Endothelial cell (in vitro differentiated cells): Measurements from ENCODE around the gene SUSD5. TPM values are rescaled to one million over a fixed set of nuclear protein-coding genes. Genes with fewer than 3 reads are reported as not detected.

Source experiments
- DNase-seq: peaks from one replicate; pipeline ENCODE4 v3.0.0; 2021; ENCODE audit warnings: low spot score
- H3K27ac Mint-ChIP-seq: one replicate; pipeline ENCODE4 v1.8.0; 2021; ENCODE audit warnings: mixed read lengths, inconsistent platforms; ENCODE audit not compliant: unreplicated experiment
- H3K27me3 Mint-ChIP-seq: one replicate; pipeline ENCODE4 v1.8.0; 2021; ENCODE audit warnings: mild to moderate bottlenecking, moderate library complexity, mixed read lengths, inconsistent platforms; ENCODE audit not compliant: unreplicated experiment
- H3K36me3 Mint-ChIP-seq: one replicate; pipeline ENCODE4 v1.8.0; 2021; ENCODE audit warnings: mild to moderate bottlenecking, low read depth, mixed read lengths, inconsistent platforms; ENCODE audit not compliant: unreplicated experiment
- H3K4me1 Mint-ChIP-seq: one replicate; pipeline ENCODE4 v1.8.0; 2021; ENCODE audit warnings: mild to moderate bottlenecking, mixed read lengths, inconsistent platforms; ENCODE audit not compliant: unreplicated experiment
- H3K4me3 Mint-ChIP-seq: one replicate; pipeline ENCODE4 v1.8.0; 2021; ENCODE audit warnings: mild to moderate bottlenecking, mixed read lengths, inconsistent platforms; ENCODE audit not compliant: unreplicated experiment
- H3K9me3 Mint-ChIP-seq: one replicate; pipeline ENCODE4 v1.8.0; 2021; ENCODE audit warnings: mixed read lengths, inconsistent platforms; ENCODE audit not compliant: unreplicated experiment
- total RNA-seq: library from RNA; stranded (reverse); fragmentation: NEBNext Ultra II Directional; extraction: Animal tissue kit (Norgen Biotek cat#: 25700); gene quantifications from one replicate; pipeline ENCODE4 v1.2.1, GENCODE V29; 2021; ENCODE audit not compliant: unreplicated experiment
- TF ChIP-seq, protein P1 (sequence below): fragments of 200-600 bp; sonication (generic); IDR thresholded peaks from one replicate; pipeline ENCODE4 v1.5.0; 2021; ENCODE audit warnings: antibody characterized with exemption; ENCODE audit not compliant: unreplicated experiment

SUSD5 gene
- total RNA-seq, 1 donor from 2014 or later, result 3.9 TPM

DNA sequence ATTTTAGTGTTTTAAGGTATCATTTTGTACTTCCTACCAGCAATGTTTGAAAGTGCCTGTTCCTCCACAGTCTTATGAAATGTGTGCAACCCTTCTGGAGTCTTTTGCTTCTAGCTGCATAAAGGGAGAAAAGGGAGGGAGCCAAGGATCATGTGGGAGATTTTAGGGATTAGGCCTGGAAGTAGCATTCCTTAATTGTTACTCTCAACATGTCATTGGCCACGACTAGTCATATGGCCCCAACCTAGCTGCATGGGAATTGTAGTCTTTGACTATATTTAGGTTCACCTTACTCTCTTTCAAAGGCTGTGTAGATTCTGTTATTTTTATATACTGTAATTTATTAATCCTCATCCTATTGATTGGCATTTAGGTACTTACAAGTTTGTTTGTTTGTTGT, 89.9 kb downstream of the SUSD5 start:
- no peaks in the 10 kb centered on the region for H3K9me3 Mint-ChIP-seq
- TF ChIP-seq, protein P1, sequence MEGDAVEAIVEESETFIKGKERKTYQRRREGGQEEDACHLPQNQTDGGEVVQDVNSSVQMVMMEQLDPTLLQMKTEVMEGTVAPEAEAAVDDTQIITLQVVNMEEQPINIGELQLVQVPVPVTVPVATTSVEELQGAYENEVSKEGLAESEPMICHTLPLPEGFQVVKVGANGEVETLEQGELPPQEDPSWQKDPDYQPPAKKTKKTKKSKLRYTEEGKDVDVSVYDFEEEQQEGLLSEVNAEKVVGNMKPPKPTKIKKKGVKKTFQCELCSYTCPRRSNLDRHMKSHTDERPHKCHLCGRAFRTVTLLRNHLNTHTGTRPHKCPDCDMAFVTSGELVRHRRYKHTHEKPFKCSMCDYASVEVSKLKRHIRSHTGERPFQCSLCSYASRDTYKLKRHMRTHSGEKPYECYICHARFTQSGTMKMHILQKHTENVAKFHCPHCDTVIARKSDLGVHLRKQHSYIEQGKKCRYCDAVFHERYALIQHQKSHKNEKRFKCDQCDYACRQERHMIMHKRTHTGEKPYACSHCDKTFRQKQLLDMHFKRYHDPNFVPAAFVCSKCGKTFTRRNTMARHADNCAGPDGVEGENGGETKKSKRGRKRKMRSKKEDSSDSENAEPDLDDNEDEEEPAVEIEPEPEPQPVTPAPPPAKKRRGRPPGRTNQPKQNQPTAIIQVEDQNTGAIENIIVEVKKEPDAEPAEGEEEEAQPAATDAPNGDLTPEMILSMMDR, result no peak
- no peak overlapping the region for H3K27ac Mint-ChIP-seq
- DNase-seq, result no peak
- H3K4me3 Mint-ChIP-seq, result no peak overlapping the region
- H3K27me3 Mint-ChIP-seq, result no peaks in the 10 kb centered on the region
- H3K36me3 Mint-ChIP-seq, result peaks cover 4% of the 10 kb centered on the region
- no peaks in the 10 kb centered on the region for H3K4me1 Mint-ChIP-seq

DNA sequence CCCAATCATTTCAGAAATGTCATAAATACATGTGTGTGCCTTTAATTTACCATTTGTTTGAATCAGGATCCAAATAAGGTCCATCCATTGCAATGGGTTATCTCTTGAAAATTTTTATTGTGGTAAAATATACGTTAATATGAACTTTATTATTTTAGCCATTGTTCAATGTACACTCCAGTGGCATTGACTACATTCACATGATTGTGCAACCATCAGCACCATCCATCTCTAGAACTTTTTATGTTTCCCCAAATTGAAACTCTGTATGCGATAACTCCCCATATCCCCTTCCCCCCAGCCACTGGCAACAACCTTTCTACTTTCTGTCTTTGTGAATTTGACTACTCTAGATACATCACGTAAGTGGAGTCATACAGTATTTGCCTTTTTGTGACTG, 92.8 kb downstream of the SUSD5 start:
- TF ChIP-seq, protein P1, result no peak
- DNase-seq, result no peak
- Mint-ChIP-seq H3K27me3 (no peaks in the 10 kb centered on the region), H3K4me1 (no peaks in the 10 kb centered on the region), H3K27ac (no peak overlapping the region), H3K4me3 (no peak overlapping the region), H3K9me3 (no peaks in the 10 kb centered on the region), H3K36me3 (peaks cover 18% of the 10 kb centered on the region)

DNA sequence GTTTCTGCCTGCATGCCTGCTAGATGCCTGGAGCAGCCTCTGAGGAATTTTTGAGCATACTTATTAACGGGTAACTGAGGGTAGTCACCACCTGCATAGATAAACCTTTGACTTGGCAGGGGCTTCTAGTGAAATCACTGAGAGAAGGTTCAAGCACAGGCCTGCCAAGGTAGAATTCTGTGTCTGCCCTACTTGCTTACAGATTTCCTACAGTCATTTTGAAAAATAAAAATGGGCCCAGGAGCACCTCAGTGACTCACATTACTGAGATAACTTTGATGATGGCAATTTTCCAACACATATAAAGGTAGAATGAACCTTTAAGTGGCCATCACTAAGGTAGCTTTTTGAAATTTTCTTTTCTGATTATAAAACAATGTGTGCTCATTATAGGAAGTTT, 94.0 kb downstream of the SUSD5 start:
- peaks cover 19% of the 10 kb centered on the region for H3K36me3 Mint-ChIP-seq
- H3K4me3 Mint-ChIP-seq, result no peak overlapping the region
- no peak for DNase-seq

DNA sequence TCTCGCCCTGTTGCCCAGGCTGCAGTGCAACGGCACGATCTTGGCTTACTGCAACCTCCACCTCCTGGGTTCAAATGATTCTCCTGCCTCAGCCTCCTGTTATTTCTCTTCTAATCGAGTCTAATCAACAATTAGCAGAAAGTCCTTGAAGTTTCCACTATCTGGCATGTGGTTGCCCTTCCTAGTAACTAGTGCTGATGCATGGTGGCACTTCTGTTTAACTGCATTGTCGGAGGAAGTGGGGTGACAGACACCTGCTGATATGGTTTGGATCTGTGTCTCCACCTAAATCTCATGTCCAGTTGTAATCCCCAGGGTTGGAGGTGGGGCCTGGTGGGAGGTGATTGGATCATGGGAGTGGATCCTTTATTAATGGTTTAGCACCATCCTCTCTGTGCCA, 95.6 kb downstream of the SUSD5 start:
- no peak for DNase-seq
- H3K27ac Mint-ChIP-seq, result no peak overlapping the region
- H3K9me3 Mint-ChIP-seq, result no peaks in the 10 kb centered on the region
- TF ChIP-seq, protein P1, result no peak
- no peak overlapping the region for H3K4me3 Mint-ChIP-seq
- H3K4me1 Mint-ChIP-seq, result peaks cover 3% of the 10 kb centered on the region
- H3K36me3 Mint-ChIP-seq, result peaks cover 23% of the 10 kb centered on the region
- peaks cover 2% of the 10 kb centered on the region for H3K27me3 Mint-ChIP-seq

More for the DNA sequence above, 94.0 kb downstream of the SUSD5 start:
- no peaks in the 10 kb centered on the region for H3K9me3 Mint-ChIP-seq
- no peak overlapping the region for H3K27ac Mint-ChIP-seq
- TF ChIP-seq, protein P1, result no peak
- H3K4me1 Mint-ChIP-seq, result peaks cover under 1% of the 10 kb centered on the region
- no peaks in the 10 kb centered on the region for H3K27me3 Mint-ChIP-seq

DNA sequence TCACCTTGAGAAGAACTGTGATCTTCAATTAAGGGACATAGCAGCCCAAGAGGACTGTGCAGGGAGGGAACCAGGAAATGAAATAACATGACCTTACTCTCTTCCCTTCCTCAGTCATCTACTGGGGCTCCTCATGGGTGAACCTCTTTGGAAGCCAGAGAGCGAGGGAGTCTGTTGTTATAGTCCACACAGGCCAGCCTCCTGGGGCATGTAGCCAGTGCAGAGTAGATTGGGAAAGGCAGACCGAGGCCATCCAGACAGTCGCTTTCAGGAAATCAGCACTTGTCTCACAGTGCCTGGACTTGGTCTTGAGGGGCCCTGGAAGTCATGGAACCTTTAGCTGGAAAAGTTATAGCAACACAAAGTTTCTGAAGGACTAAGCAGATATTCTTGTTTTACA, 98.7 kb downstream of the SUSD5 start:
- DNase-seq, result no peak
- peaks cover 19% of the 10 kb centered on the region for H3K36me3 Mint-ChIP-seq
- H3K4me1 Mint-ChIP-seq, result peaks cover 13% of the 10 kb centered on the region
- no peak overlapping the region for H3K27ac Mint-ChIP-seq
- H3K4me3 Mint-ChIP-seq, result no peak overlapping the region
- H3K27me3 Mint-ChIP-seq, result peaks cover 2% of the 10 kb centered on the region
- no peaks in the 10 kb centered on the region for H3K9me3 Mint-ChIP-seq
- TF ChIP-seq, protein P1, result no peak
